IMR-90 (cell line): Measurements from ENCODE around the gene TKFC. TPM values are rescaled to one million over a fixed set of nuclear protein-coding genes. Genes with fewer than 3 reads are reported as not detected.

Experiments used
- ATAC-seq: fragments of 200-7000 bp; cut with Tn5 transposase; 2 replicates; pipeline ENCODE4 v1.9.1; 2020; ENCODE audit warnings: low read depth, mild to moderate bottlenecking, moderate library complexity
- BruUV-seq: library from RNA; stranded (reverse); fragments of 400-500 nt; replicated peaks from 2 replicates; lab custom pipeline; 2021; lab: Mats Ljungman, UMichigan
- CTCF ChIA-PET: fragments of 300-600 bp; formaldehyde crosslinking; extraction: SDS; loops from one replicate; lab custom pipeline; 2021; ENCODE audit warnings: antibody characterized with exemption; lab: Yijun Ruan, JAX
- POLR2A ChIA-PET: fragments of 300-600 bp; sonication (Branson Sonifier 250); formaldehyde crosslinking; loops from one replicate; lab custom pipeline; 2022; ENCODE audit warnings: antibody characterized with exemption; ENCODE audit not compliant: unreplicated experiment; lab: Charles Lee
- DNase-seq: peaks from one replicate; pipeline ENCODE4 v3.0.0; 2013
- H2AFZ ChIP-seq: replicated peaks from 2 replicates; pipeline ENCODE3; 2013; ENCODE audit warnings: low read length, mild to moderate bottlenecking; ENCODE audit not compliant: poor library complexity
- H2AK5ac ChIP-seq: 2 replicates; pipeline ENCODE4 v1.6.1; 2013; ENCODE audit warnings: low read depth, low read length, inconsistent platforms
- H2AK9ac ChIP-seq: replicated peaks from 2 replicates; pipeline ENCODE3; 2013; ENCODE audit warnings: mild to moderate bottlenecking, low read depth, low read length, moderate library complexity; ENCODE audit not compliant: poor library complexity
- H2BK120ac ChIP-seq: 2 replicates; pipeline ENCODE4 v1.6.1; 2013; ENCODE audit warnings: low read depth, low read length, inconsistent platforms
- H2BK15ac ChIP-seq: 3 replicates; pipeline ENCODE4 v1.6.1; 2013; ENCODE audit warnings: low read depth, low read length, inconsistent platforms
- H2BK20ac ChIP-seq: 2 replicates; pipeline ENCODE4 v1.6.1; 2013; ENCODE audit warnings: low read depth, mild to moderate bottlenecking, inconsistent platforms, low read length, moderate library complexity
- H2BK5ac ChIP-seq: 2 replicates; pipeline ENCODE4 v1.6.1; 2013; ENCODE audit warnings: mild to moderate bottlenecking, low read depth, low read length, inconsistent platforms; ENCODE audit not compliant: poor library complexity, severe bottlenecking
- H3K14ac ChIP-seq: replicated peaks from 2 replicates; pipeline ENCODE4 v1.6.1; 2013; ENCODE audit warnings: low read depth, low read length, inconsistent platforms
- H3K18ac ChIP-seq: 2 replicates; pipeline ENCODE4 v1.6.1; 2013; ENCODE audit warnings: low read depth, low read length, control low read depth
- H3K23ac ChIP-seq: 2 replicates; pipeline ENCODE4 v1.6.1; 2013; ENCODE audit warnings: low read depth, low read length, inconsistent platforms
- H3K27ac ChIP-seq: 2 replicates; pipeline ENCODE4 v1.5.1; 2013; ENCODE audit warnings: mild to moderate bottlenecking, control low read depth, low read length; ENCODE audit not compliant: insufficient read depth
- H3K27me3 ChIP-seq: 2 replicates; pipeline ENCODE4 v1.6.1; 2013; ENCODE audit warnings: low read length; ENCODE audit not compliant: control insufficient read depth, insufficient read depth
- H3K36me3 ChIP-seq: 2 replicates; pipeline ENCODE4 v1.6.1; 2013; ENCODE audit warnings: low read length, mixed read lengths; ENCODE audit not compliant: control insufficient read depth, insufficient read depth
- H3K4ac ChIP-seq: 2 replicates; pipeline ENCODE4 v1.6.1; 2013; ENCODE audit warnings: low read depth, low read length, inconsistent platforms
- H3K4me1 ChIP-seq: 2 replicates; pipeline ENCODE4 v1.6.1; 2013; ENCODE audit warnings: low read length, mixed read lengths; ENCODE audit not compliant: control insufficient read depth, insufficient read depth
- H3K4me2 ChIP-seq: 2 replicates; pipeline ENCODE4 v1.6.1; 2013; ENCODE audit warnings: low read depth, mild to moderate bottlenecking, control low read depth, low read length, moderate library complexity
- H3K4me3 ChIP-seq: 2 replicates; pipeline ENCODE4 v1.5.1; 2013; ENCODE audit warnings: low read depth, mild to moderate bottlenecking, control low read depth, low read length, moderate library complexity; ENCODE audit not compliant: insufficient read depth
- H3K56ac ChIP-seq: 2 replicates; pipeline ENCODE4 v1.6.1; 2013; ENCODE audit warnings: low read length, inconsistent platforms; ENCODE audit not compliant: insufficient read depth; ENCODE audit errors: extremely low read depth
- H3K79me1 ChIP-seq, 2 experiments: 2 replicates each; pipeline ENCODE4 v1.6.1; 2013; ENCODE audit warnings: low read length in 2 of 2, inconsistent platforms in 1 of 2, low read depth in 1 of 2
- H3K9ac ChIP-seq: 2 replicates; pipeline ENCODE4 v1.6.1; 2013; ENCODE audit warnings: low read depth, low read length, control low read depth
- H3K9me1 ChIP-seq: 2 replicates; pipeline ENCODE4 v1.6.1; 2013; ENCODE audit warnings: low read length, inconsistent platforms; ENCODE audit not compliant: insufficient read depth
- H3K9me3 ChIP-seq: 2 replicates; pipeline ENCODE4 v1.6.1; 2013; ENCODE audit warnings: low read length; ENCODE audit not compliant: control insufficient read depth, insufficient read depth
- H4K20me1 ChIP-seq: 2 replicates; pipeline ENCODE4 v1.6.1; 2013; ENCODE audit warnings: low read length, inconsistent platforms; ENCODE audit not compliant: insufficient read depth
- H4K5ac ChIP-seq: 2 replicates; pipeline ENCODE4 v1.6.1; 2013; ENCODE audit warnings: mild to moderate bottlenecking, low read depth, low read length, control low read depth
- H4K8ac ChIP-seq, 2 experiments: 2 replicates each; pipeline ENCODE4 v1.6.1; 2013; ENCODE audit warnings: low read depth in 2 of 2, low read length in 2 of 2, control low read depth in 1 of 2, inconsistent platforms in 1 of 2
- H4K91ac ChIP-seq: 2 replicates; pipeline ENCODE4 v1.6.1; 2013; ENCODE audit warnings: low read depth, low read length, inconsistent platforms; ENCODE audit not compliant: insufficient read depth
- BHLHE40 ChIP-seq: fragments of 150-350 bp; IDR thresholded peaks from 2 replicates; pipeline ENCODE4 v1.6.1; 2016; ENCODE audit warnings: mild to moderate bottlenecking, low read depth, low read length
- CEBPB ChIP-seq: IDR thresholded peaks from 2 replicates; pipeline ENCODE4 v1.6.1; 2012; ENCODE audit warnings: low read depth, low read length, improper control_type of control experiment
- CTCF ChIP-seq: conservative IDR thresholded peaks from 2 replicates; pipeline ENCODE4 v1.5.1; 2012; ENCODE audit warnings: mild to moderate bottlenecking, low read depth, low read length, improper control_type of control experiment
- ELK1 ChIP-seq: fragments of 150-350 bp; IDR thresholded peaks from 2 replicates; pipeline ENCODE4 v1.6.1; 2016; ENCODE audit warnings: low read depth, mild to moderate bottlenecking, low read length, moderate library complexity, borderline replicate concordance
- FOS ChIP-seq: fragments of 150-350 bp; IDR thresholded peaks from 2 replicates; pipeline ENCODE4 v1.6.1; 2016; ENCODE audit warnings: low read depth, low read length
- MAFK ChIP-seq: IDR thresholded peaks from 2 replicates; pipeline ENCODE4 v1.6.1; 2012; ENCODE audit warnings: low read depth, low read length, improper control_type of control experiment
- MAZ ChIP-seq: IDR thresholded peaks from 2 replicates; pipeline ENCODE4 v1.6.1; 2012; ENCODE audit warnings: low read depth, mild to moderate bottlenecking, low read length, improper control_type of control experiment, moderate library complexity, borderline replicate concordance
- MXI1 ChIP-seq: IDR thresholded peaks from 2 replicates; pipeline ENCODE4 v1.6.1; 2012; ENCODE audit warnings: low read depth, mild to moderate bottlenecking, low read length, moderate library complexity, borderline replicate concordance
- NFE2L2 ChIP-seq: fragments of 150-350 bp; IDR thresholded peaks from 2 replicates; pipeline ENCODE4 v1.6.1; 2016; ENCODE audit warnings: low read depth, mild to moderate bottlenecking, low read length
- POLR2A ChIP-seq: IDR thresholded peaks from 2 replicates; pipeline ENCODE4 v1.6.1; 2012; ENCODE audit warnings: mild to moderate bottlenecking, low read depth, low read length
- RCOR1 ChIP-seq: IDR thresholded peaks from 2 replicates; pipeline ENCODE4 v1.6.1; 2012; ENCODE audit warnings: mild to moderate bottlenecking, low read length, improper control_type of control experiment; ENCODE audit not compliant: insufficient replicate concordance
- SMC3 ChIP-seq: fragments of 150-350 bp; IDR thresholded peaks from 2 replicates; pipeline ENCODE4 v1.6.1; 2016; ENCODE audit warnings: low read depth, mild to moderate bottlenecking, antibody characterized with exemption, low read length, moderate library complexity
- WGBS, 2 experiments: methylation state at CpG; one replicate each; pipeline versions ENCODE4 v1.1.5 to v1.1.7; 2013; ENCODE audit warnings: missing lambda C conversion rate in 2 of 2; ENCODE audit not compliant: insufficient read length in 1 of 2; ENCODE audit errors: extremely low coverage in 2 of 2; 5-methylcytosine and 5-hydroxymethylcytosine counted together
- dilution Hi-C: fragments of 300-500 bp; cut with HindIII; formaldehyde crosslinking; loops from one replicate; pipeline ENCODE4 v1.14.3; 2018; ENCODE audit warnings: low sequenced_read_pairs; ENCODE audit not compliant: unreplicated experiment
- in situ Hi-C: fragments of 300-500 bp; cut with MboI; formaldehyde crosslinking; loops from 3 replicates; pipeline ENCODE4 v1.14.3; 2019; ENCODE audit warnings: low sequenced_read_pairs, inconsistent platforms, mixed read lengths
- intact Hi-C: fragments of 100-400 bp; cut with micrococcal nuclease; formaldehyde crosslinking; loops from 2 replicates; pipeline ENCODE4 v1.10.0; 2022
- polyA plus RNA-seq, 3 experiments: library from polyadenylated mRNA; depleted of rRNA; stranded (reverse); fragments of >200 nt; gene quantifications; 2 replicates each; pipeline ENCODE4 v1.2.3, GENCODE V29; 2012; ENCODE audit warnings: low replicate concordance in 1 of 3
- total RNA-seq: library from RNA; depleted of rRNA; stranded (reverse); fragments of >200 nt; gene quantifications from 2 replicates; pipeline ENCODE4 v1.2.3, GENCODE V29; 2012

Gene TKFC
- total and polyA plus RNA-seq, 2 of the 4 experiments (the other 2 are of a cell fraction) = 10.4 to 30.8 TPM

- H3K9me1 ChIP-seq = peaks cover 18% of the 10 kb centered on the region
- peak overlapping the region; percentile 40; the same call in 1 of the 2 replicates for H3K23ac ChIP-seq
- H4K5ac ChIP-seq = no peak overlapping the region; the same call in 1 of the 2 replicates
- H2BK5ac ChIP-seq = no peak overlapping the region
- no peak for ATAC-seq
- H3K27me3 ChIP-seq = peaks cover 2% of the 10 kb centered on the region; the same call in 1 of the 2 replicates
- H2BK15ac ChIP-seq = no peak overlapping the region
- peak overlapping the region; percentile 92 for H2AFZ ChIP-seq
- peaks cover 0 to 14% of the 10 kb centered on the region in 2 experiments; a peak in 2 of 4 replicates for H3K79me1 ChIP-seq
- H3K56ac ChIP-seq = no peak overlapping the region
- in situ Hi-C loops (no loop called here), intact Hi-C loops (no loop called here), dilution Hi-C loops (no loop called here)
- no peak overlapping the region for H2BK20ac ChIP-seq
- TF ChIP-seq POLR2A (no peak), FOS (no peak), MXI1 (no peak), CTCF (no peak), SMC3 (no peak), BHLHE40 (no peak), ELK1 (no peak), NFE2L2 (no peak), MAFK (no peak), RCOR1 (no peak), MAZ (no peak), CEBPB (no peak)
- no peak overlapping the region for H3K14ac ChIP-seq
- H2AK9ac ChIP-seq = no peak overlapping the region
- H4K20me1 ChIP-seq = peaks cover 13% of the 10 kb centered on the region; the same call in 1 of the 2 replicates
- H3K4ac ChIP-seq = peak overlapping the region; percentile 36; the same call in 1 of the 2 replicates
- no peak overlapping the region for H3K9ac ChIP-seq
- peak overlapping the region; percentile 51; the same call in 1 of the 2 replicates for H2AK5ac ChIP-seq
- H3K9me3 ChIP-seq = no peaks in the 10 kb centered on the region
- no peak overlapping the region; a peak in 1 of 4 replicates for H4K8ac ChIP-seq
- no peak overlapping the region for H3K18ac ChIP-seq
- 0 out of 2 replicates have a peak overlapping the region, but pooled peaks have one; percentile 39 for H4K91ac ChIP-seq
- 56% methylated on average over 5 of the region's 12 CpGs; no CpG with 5 or more reads in 1 of the 2 experiments for WGBS, 2 experiments
- no peak overlapping the region for H3K4me3 ChIP-seq
- H3K4me2 ChIP-seq = peak overlapping the region; percentile 96; the same call in 1 of the 2 replicates
- ChIA-PET CTCF (interaction anchor here (2.7 kb wide), 1 partner anchor 41 kb away, joined by 7 read pairs; no protein-coding TSS in a partner anchor), POLR2A (no interaction called here)
- H3K4me1 ChIP-seq = peaks cover 16% of the 10 kb centered on the region
- no peak for DNase-seq
- H2BK120ac ChIP-seq = no peak overlapping the region
- no peak overlapping the region for H3K27ac ChIP-seq
- no TSS peak for BruUV-seq
- peaks cover 18% of the 10 kb centered on the region for H3K36me3 ChIP-seq
These were observed 37.5 kb upstream of the TKFC start for GRCh38 chr11:61295596-61295926.
